ENCODE measurements around the gene CHTOP.

GRCh38 chr1:153649137-153649862 lies 15.4 kb downstream of the CHTOP start:
- TF ChIP-seq CTCF (IDR thresholded peaks at IDR 0.05; ENCODE audit: low read depth, low read length, poor library complexity, severe bottlenecking) (no peak), EZH2phosphoT487 (IDR thresholded peaks at IDR 0.05; ENCODE audit: borderline replicate concordance, low read length) (no peak)

Data from DOHH2 (cell line).